Central memory CD8-positive, alpha-beta T cell (primary cell): ENCODE measurements around the gene CHRNA3.

Experiments
- ATAC-seq: fragments of 150-1000 bp; cut with Tn5 transposase; replicated peaks from 2 replicates; pipeline ENCODE4 v1.10.0; 2022; ENCODE audit warnings: mild to moderate bottlenecking, moderate FRiP score, moderate number of reproducible peaks; ENCODE audit not compliant: poor library complexity, severe bottlenecking; ENCODE audit errors: extremely low read depth
- DNase-seq, 2 donors: peaks; one replicate each; pipeline ENCODE4 v3.0.0; 2021; ENCODE audit warnings: low spot score in 2 of 2
- H3K27ac Mint-ChIP-seq: one replicate; pipeline ENCODE4 v1.8.0; 2022; ENCODE audit warnings: low read depth, mild to moderate bottlenecking, moderate library complexity, mixed read lengths
- H3K27me3 Mint-ChIP-seq: one replicate; pipeline ENCODE4 v1.8.0; 2022; ENCODE audit warnings: mixed read lengths
- H3K36me3 Mint-ChIP-seq: one replicate; pipeline ENCODE4 v1.8.0; 2022; ENCODE audit warnings: mild to moderate bottlenecking, moderate library complexity, mixed read lengths; ENCODE audit not compliant: insufficient read depth
- H3K4me1 Mint-ChIP-seq: one replicate; pipeline ENCODE4 v1.8.0; 2022; ENCODE audit warnings: mixed read lengths
- H3K4me3 Mint-ChIP-seq: one replicate; pipeline ENCODE4 v1.8.0; 2022; ENCODE audit warnings: mild to moderate bottlenecking, moderate library complexity, mixed read lengths
- H3K9me3 Mint-ChIP-seq: one replicate; pipeline ENCODE4 v1.8.0; 2022; ENCODE audit warnings: mixed read lengths

CHRNA3 gene

DNA sequence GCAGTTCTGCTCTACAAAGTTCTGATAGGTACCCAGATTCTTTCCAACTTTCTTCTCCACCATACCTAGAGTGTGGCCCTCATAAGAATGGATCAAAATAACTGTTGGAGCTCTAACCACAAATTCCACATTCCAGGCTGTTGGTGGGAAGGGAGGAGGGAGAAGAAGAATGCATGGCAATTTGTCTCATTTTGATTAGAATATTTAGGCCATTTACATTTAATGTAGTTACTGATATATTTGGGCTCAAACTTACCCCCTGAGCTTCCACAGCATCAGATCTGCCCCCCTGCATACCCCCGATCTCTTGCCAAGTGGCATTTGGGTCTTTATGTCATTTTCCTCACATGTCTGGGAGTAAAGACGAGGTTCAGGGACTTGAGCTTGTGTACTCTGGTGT is 12.6 kb upstream of the CHRNA3 start:
- peaks cover 30% of the 10 kb centered on the region for H3K27me3 Mint-ChIP-seq
- no peak for DNase-seq
- no peaks in the 10 kb centered on the region for H3K36me3 Mint-ChIP-seq
- no peak for ATAC-seq
- H3K4me1 Mint-ChIP-seq = no peaks in the 10 kb centered on the region
- H3K27ac Mint-ChIP-seq = no peak overlapping the region
- peaks cover 6% of the 10 kb centered on the region for H3K9me3 Mint-ChIP-seq
- H3K4me3 Mint-ChIP-seq = no peak overlapping the region

DNA sequence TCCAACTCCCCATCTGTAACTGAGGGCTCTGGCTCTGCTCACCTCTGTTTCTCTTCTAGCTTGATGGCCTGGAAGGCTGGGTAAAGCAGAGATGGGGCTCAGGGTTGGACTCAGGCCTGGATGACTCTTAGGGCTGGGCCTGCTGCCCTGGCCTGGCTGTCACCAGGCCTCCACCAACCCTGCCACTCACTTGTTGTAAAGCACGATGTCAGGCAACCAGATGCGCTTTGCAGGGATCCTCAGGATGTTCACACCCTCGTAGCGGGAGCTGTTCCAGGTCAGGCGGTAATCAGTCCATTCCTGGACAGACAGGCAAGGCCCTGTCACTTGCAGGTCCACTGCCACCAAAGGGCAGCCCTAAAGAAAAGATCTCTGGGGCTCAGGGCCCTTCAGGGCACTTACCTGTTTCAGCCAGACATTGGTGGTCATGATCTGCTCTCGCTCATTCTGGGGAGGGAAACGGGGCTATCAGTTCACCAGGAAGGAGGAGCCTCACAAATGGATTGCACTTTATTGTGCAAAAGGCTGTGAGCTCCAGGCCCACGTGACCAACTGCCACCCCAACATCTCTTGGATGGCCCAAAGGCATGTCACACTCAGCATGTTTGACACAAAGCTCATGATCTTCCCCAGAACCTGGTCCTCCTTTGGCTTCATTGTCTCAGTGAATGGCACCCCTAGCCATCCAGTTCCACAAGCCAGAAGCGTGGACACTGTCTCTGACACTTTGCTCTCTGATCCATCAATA is 10.3 kb upstream of the CHRNA3 start:
- H3K4me1 Mint-ChIP-seq = no peaks in the 10 kb centered on the region

GRCh38 chr15:78629716-78630065 is 8.9 kb upstream of the CHRNA3 start:
- Mint-ChIP-seq H3K27me3 (peaks cover 41% of the 10 kb centered on the region), H3K27ac (no peak overlapping the region)
- ATAC-seq = no peak

More for the DNA sequence above, 10.3 kb upstream of the CHRNA3 start:
- Mint-ChIP-seq H3K4me3 (no peak overlapping the region), H3K36me3 (no peaks in the 10 kb centered on the region), H3K27ac (no peak overlapping the region), H3K9me3 (peaks cover 6% of the 10 kb centered on the region), H3K27me3 (peaks cover 35% of the 10 kb centered on the region)
- DNase-seq (no peak), ATAC-seq (no peak)

GRCh38 chr15:78629031-78629715 is 8.4 kb upstream of the CHRNA3 start:
- no peaks in the 10 kb centered on the region for H3K4me1 Mint-ChIP-seq
- H3K9me3 Mint-ChIP-seq = peaks cover 6% of the 10 kb centered on the region
- peaks cover 46% of the 10 kb centered on the region for H3K27me3 Mint-ChIP-seq
- no peaks in the 10 kb centered on the region for H3K36me3 Mint-ChIP-seq
- DNase-seq (no peak), ATAC-seq (no peak)
- H3K27ac Mint-ChIP-seq = no peak overlapping the region
- no peak overlapping the region for H3K4me3 Mint-ChIP-seq

More at GRCh38 chr15:78629716-78630065, 8.9 kb upstream of the CHRNA3 start:
- Mint-ChIP-seq H3K36me3 (no peaks in the 10 kb centered on the region), H3K4me1 (no peaks in the 10 kb centered on the region), H3K4me3 (no peak overlapping the region), H3K9me3 (peaks cover 6% of the 10 kb centered on the region)
- no peak for DNase-seq

DNA sequence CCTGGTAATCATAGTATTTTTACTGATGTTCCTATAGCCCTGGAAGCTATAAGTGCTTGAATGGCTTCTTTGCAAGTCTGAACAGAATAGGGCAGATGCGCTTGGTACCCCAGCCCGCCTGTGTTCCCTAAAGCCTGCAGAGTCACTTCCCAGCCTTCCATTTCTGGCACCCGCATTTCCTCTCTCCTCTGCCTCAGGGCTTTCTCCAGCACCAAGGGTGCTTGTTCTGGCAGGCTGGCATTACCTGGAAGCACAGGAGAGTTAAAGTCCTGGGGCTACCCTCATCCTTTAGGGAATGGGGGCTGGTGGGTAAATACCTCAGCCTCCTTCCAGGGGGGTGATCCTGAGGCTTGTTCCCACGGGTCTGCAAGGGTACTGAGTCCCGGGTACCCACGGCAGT is 7.4 kb upstream of the CHRNA3 start:
- no peak overlapping the region for H3K4me3 Mint-ChIP-seq
- DNase-seq (no peak), ATAC-seq (no peak)
- H3K27ac Mint-ChIP-seq = no peak overlapping the region
- H3K27me3 Mint-ChIP-seq = peaks cover 51% of the 10 kb centered on the region
- no peaks in the 10 kb centered on the region for H3K4me1 Mint-ChIP-seq
- H3K9me3 Mint-ChIP-seq = no peaks in the 10 kb centered on the region
- H3K36me3 Mint-ChIP-seq = no peaks in the 10 kb centered on the region

DNA sequence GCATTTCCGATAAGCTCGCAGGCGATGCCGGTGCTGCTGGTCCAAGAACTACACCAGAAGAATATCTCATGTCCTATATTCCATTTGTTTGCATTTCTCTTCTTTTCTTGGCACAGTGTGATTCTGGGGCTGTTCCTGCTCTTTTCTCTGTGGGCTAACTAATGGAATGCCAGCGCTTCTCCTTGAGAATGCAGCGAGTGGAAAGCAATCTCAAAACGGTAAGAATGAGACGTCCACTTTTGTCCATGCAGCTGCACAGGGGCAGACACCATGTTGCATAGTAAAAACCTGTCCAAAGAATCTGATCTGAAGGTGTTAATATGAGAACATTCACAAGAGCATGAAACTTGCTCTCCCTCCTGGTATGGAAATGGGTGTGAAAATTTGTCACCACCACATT is 6.6 kb upstream of the CHRNA3 start:
- Mint-ChIP-seq H3K9me3 (no peaks in the 10 kb centered on the region), H3K4me3 (no peak overlapping the region), H3K27me3 (peaks cover 54% of the 10 kb centered on the region), H3K4me1 (no peaks in the 10 kb centered on the region), H3K36me3 (no peaks in the 10 kb centered on the region), H3K27ac (no peak overlapping the region)
- no peak for ATAC-seq
- no peak for DNase-seq

DNA sequence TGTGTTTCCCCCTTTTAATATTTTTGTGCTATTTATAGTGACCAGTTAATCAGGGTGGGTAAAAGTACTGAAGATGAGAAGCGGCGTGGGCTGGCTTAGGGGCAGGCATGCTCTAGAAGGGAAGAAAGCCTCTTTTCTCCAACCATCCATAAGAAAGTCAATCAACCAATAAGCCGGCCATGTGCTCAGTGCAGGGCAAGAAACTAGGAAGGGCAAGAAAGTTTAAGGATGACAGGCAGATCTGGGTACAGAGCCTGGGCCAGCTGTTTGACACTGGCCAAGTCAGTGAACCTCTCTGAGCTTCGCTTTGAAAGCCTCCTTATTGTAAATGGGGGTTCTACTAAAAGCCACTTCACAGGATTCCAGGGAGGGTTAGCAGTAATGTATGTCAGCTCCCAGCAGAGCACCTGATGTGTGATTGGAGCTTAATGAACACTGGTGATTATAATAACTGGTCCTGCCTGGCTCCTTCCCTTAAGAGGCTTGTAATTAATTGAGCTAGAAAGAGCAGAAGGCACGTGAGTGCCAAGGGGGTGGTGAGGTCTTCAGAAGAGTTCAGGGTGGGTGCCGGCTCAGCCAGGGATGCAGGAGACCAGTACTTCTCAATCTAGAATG is 5.7 kb upstream of the CHRNA3 start:
- Mint-ChIP-seq H3K9me3 (no peaks in the 10 kb centered on the region), H3K36me3 (no peaks in the 10 kb centered on the region), H3K4me1 (no peaks in the 10 kb centered on the region), H3K4me3 (no peak overlapping the region), H3K27ac (no peak overlapping the region), H3K27me3 (peaks cover 63% of the 10 kb centered on the region)
- DNase-seq (no peak), ATAC-seq (no peak)

DNA sequence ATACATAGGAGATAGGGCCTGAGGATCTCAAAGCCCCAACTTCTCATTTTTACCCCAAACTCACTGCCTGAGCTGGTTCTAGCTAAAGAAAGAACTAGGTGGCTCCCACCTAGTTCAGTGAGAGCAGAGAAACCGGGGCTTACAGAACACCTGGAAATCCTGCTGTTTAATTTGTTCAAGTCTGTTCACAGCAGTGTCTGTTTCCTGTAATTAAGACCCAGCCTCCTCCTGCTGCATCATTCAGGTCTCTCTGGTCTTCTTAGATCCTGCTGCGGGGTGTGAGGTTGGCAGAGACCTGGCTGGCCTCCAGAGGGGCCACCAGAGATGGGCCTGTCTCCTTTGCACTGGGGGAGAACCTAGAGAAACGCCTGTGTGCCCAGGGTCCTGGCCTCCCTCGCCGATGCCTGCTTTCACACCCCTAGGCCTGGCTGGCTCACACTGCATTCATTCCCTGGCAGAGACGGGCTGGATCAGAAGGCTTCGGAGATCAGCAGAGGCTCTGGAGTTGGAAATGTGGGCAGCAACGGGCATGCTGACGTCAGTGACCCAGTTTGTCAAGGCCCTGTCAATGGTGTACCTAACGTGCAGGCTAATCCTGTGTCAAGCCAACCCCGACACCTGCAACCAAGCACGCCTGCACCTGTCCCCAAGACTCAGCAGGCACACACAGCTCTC is 4.9 kb upstream of the CHRNA3 start:
- H3K27me3 Mint-ChIP-seq = peaks cover 68% of the 10 kb centered on the region
- no peaks in the 10 kb centered on the region for H3K4me1 Mint-ChIP-seq
- H3K36me3 Mint-ChIP-seq = no peaks in the 10 kb centered on the region
- no peak for ATAC-seq
- no peak overlapping the region for H3K4me3 Mint-ChIP-seq
- no peak overlapping the region for H3K27ac Mint-ChIP-seq
- no peak for DNase-seq
- H3K9me3 Mint-ChIP-seq = no peaks in the 10 kb centered on the region

DNA sequence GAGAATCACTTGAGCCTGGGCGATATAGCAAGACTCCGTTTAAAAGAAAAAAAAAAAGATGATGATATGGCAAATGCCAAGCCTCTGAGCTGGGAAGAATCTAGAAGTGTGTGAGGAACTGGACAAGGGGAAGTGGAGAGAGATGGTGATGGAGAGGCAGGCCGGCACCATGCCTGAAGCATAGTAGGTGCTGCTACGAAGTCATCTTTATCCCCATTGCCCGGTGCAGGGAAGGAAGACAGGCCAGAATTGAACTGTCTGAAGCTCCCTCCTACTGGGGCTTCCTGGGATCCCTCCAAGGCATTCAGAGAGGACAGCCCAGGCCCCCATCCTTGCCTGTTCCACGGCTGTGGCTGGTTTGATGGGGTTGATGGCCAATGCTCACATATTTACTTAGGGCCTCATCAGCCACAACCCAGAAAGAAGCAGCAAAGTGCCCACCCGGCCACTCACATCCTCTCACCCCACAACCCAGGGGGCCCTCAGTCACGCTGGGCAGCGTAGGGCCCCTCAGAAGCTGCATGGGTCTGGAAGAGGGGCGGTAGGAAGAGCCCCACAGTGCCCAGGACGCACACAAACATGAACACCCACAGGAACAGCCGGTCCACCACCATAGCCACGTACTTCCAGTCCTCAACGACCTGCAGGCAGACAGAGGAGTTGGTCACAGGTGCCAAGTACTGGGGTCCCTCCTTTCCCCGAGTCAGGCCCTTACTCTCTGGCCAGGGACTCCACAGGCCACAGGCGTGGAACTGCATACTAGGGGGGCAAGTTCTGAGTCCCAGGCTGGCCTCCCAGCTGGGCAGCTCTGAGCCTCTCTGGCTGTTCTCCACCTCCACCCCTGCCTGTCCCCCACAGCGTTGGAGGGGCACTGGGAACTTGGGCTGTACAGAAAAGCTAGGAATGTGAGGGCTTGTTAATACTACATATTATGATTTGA is 4.1 kb upstream of the CHRNA3 start:
- ATAC-seq (no peak), DNase-seq (no peak)
- no peak overlapping the region for H3K27ac Mint-ChIP-seq
- H3K27me3 Mint-ChIP-seq = peaks cover 69% of the 10 kb centered on the region
- no peaks in the 10 kb centered on the region for H3K36me3 Mint-ChIP-seq
- no peak overlapping the region for H3K4me3 Mint-ChIP-seq
- H3K4me1 Mint-ChIP-seq = no peaks in the 10 kb centered on the region
- no peaks in the 10 kb centered on the region for H3K9me3 Mint-ChIP-seq

GRCh38 chr15:78623786-78624497 is 3.1 kb upstream of the CHRNA3 start:
- Mint-ChIP-seq H3K27ac (no peak overlapping the region), H3K9me3 (no peaks in the 10 kb centered on the region), H3K4me3 (no peak overlapping the region), H3K4me1 (no peaks in the 10 kb centered on the region), H3K36me3 (no peaks in the 10 kb centered on the region), H3K27me3 (peaks cover 76% of the 10 kb centered on the region)
- DNase-seq (no peak), ATAC-seq (no peak)

- H3K4me1 Mint-ChIP-seq = no peaks in the 10 kb centered on the region
- H3K27me3 Mint-ChIP-seq = peaks cover 72% of the 10 kb centered on the region
- H3K27ac Mint-ChIP-seq = no peak overlapping the region
- ATAC-seq = no peak
- no peaks in the 10 kb centered on the region for H3K36me3 Mint-ChIP-seq
- DNase-seq = no peak
- H3K4me3 Mint-ChIP-seq = no peak overlapping the region
- no peaks in the 10 kb centered on the region for H3K9me3 Mint-ChIP-seq
Observed at GRCh38 chr15:78621810-78622402, 1.1 kb upstream of the CHRNA3 start.
